K562 treated with DMSO at 1 percent for 48 hours (cell line): ENCODE data around the gene SCN4B. TPM values are rescaled to one million over a fixed set of nuclear protein-coding genes. Genes with fewer than 3 reads are reported as not detected.

Experiments
- total RNA-seq: library from RNA; unstranded; fragments of 300-600 nt; gene quantifications from 2 replicates; pipeline ENCODE4 v1.2.3, GENCODE V29; 2022; ENCODE audit warnings: low replicate concordance; ENCODE audit errors: extremely low read depth

Gene SCN4B, protein sequence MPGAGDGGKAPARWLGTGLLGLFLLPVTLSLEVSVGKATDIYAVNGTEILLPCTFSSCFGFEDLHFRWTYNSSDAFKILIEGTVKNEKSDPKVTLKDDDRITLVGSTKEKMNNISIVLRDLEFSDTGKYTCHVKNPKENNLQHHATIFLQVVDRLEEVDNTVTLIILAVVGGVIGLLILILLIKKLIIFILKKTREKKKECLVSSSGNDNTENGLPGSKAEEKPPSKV
- total RNA-seq: not detected in 2 replicates

DNA sequence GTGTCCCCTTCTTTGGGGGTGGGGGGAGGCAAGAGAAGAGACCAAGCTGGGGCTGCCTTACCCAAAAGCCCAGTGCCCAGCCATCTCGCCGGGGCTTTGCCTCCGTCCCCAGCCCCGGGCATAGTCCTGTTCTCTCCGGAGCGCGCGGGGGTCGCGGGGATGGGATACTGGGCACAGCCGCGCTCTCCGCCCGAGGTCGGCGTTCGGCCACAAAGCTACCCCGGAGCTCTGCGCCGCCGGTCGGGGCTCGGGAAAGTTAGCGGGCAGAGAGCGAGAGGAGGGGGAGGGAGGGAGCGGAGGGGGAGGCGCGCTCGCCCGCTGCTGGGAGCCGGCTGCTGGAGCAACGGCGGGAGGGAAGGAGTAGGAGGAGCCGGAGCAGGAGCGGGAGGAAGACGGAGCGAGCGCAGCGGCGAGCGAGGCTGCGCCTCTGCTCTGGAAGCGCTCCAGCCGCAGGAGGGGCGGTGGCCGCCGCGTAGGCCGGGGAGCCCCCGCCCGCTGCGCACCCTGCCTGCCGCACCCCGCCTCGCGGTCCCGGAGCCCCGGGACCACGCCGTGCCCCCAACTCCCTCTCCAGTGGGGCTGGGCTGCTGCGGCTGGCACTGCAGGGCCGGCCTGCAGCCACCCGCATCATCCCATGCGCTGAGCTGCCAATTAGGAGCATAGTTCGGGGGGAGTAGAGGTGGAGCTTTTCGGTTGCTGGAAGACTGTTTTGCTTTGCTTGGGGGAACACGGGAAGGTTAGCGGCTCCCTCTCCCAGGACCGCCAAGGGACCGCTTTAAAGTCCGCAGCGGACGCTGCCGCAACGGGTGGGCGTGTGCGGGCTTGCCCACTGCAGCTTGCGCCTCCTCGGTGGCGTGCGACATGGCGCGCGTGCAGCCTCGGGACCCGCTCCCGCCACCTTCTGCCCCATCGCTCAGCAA is at the start of gene SCN4B:
TSS of gene SCN4B (minus strand) at position 272 of the 920 bp plus-strand sequence. CDS start at position 122, 150 bp downstream.

DNA sequence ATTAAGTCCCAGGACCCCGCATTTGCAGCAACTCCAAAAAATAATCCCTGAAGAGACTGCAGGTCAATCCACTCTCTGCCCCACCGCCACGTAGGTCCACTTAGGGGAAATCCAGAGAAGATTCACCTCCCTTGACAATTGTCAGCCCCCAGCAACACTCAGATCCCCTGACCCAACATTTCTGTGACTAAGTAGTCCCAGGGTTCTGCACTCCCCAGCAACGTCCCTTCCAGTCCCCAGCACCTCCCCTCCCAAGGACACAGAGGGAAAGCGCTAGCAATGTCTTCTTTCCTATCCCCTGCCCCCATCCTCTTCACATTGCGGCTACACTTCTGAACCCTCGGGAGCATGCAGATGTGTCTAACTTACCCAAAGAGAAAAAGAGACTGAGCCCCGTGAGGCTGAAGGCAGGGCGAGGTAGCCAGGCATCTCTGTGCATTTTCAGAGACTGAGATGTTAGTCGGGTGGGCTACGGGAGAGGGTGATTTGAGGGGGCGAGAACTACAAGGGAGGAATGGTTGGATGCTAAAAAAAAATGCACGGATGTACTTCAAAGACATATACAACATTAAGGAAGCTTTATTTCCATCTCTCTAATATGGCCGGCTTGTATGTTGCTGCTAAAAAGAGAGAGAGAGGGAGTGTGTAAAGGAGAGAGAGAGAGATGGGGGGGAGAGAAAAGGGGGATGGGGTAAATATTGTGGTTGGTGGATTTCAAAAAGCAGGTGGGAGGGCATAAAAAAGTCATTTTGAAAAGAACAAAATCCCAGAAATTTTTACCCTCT is 23.6 kb upstream of the SCN4B start, which contains the start of gene SCN2B:
TSS of gene SCN2B (minus strand) at position 647 of the 785 bp plus-strand sequence. CDS start at position 439, 208 bp downstream.

GRCh38 chr11:118086913-118087768 is 65.5 kb downstream of the SCN4B start, which contains the start of gene SMIM35:
TSS of gene SMIM35 (minus strand) at chr11:118086963. CDS start at chr11:118086757, 206 bp downstream.

Other genes starting within 250 kb of the SCN4B start
- not detected in 2 replicates for gene TMPRSS13, start 223.4 kb downstream of the SCN4B start, total RNA-seq
- not detected in 2 replicates for gene IL10RA, start 166.4 kb downstream of the SCN4B start, total RNA-seq
- gene TMPRSS4, start 75.7 kb downstream of the SCN4B start, total RNA-seq: not detected in 2 replicates
- gene SMIM35, start 65.9 kb downstream of the SCN4B start, total RNA-seq: not detected in 2 replicates
- not detected in 2 replicates for gene SCN2B, start 23.8 kb upstream of the SCN4B start, total RNA-seq
- not detected in 2 replicates for gene JAML, start 72.2 kb upstream of the SCN4B start, total RNA-seq
- gene MPZL3, start 99.5 kb upstream of the SCN4B start, total RNA-seq: not detected in 2 replicates
- not detected in 2 replicates for gene MPZL2, start 111.5 kb upstream of the SCN4B start, total RNA-seq
- gene CD3E, start 151.9 kb upstream of the SCN4B start, total RNA-seq: not detected in 2 replicates
- gene CD3D, start 189.9 kb upstream of the SCN4B start, total RNA-seq: not detected in 2 replicates
- not detected in 2 replicates for gene CD3G, start 191.5 kb upstream of the SCN4B start, total RNA-seq
- gene UBE4A, start 206.8 kb upstream of the SCN4B start, total RNA-seq: not detected in 2 replicates
- gene ATP5MG, start 248.8 kb upstream of the SCN4B start, total RNA-seq: not detected in 2 replicates